Measurements from ENCODE around the gene SDCBP2.

SDCBP2 gene

GRCh38 chr20:1327827-1328679 is 886 bp downstream of the SDCBP2 start:
- DNase-seq: no peak

GRCh38 chr20:1327241-1327653 is 1.7 kb downstream of the SDCBP2 start:
- DNase-seq: peak; percentile 90 to 99

DNA sequence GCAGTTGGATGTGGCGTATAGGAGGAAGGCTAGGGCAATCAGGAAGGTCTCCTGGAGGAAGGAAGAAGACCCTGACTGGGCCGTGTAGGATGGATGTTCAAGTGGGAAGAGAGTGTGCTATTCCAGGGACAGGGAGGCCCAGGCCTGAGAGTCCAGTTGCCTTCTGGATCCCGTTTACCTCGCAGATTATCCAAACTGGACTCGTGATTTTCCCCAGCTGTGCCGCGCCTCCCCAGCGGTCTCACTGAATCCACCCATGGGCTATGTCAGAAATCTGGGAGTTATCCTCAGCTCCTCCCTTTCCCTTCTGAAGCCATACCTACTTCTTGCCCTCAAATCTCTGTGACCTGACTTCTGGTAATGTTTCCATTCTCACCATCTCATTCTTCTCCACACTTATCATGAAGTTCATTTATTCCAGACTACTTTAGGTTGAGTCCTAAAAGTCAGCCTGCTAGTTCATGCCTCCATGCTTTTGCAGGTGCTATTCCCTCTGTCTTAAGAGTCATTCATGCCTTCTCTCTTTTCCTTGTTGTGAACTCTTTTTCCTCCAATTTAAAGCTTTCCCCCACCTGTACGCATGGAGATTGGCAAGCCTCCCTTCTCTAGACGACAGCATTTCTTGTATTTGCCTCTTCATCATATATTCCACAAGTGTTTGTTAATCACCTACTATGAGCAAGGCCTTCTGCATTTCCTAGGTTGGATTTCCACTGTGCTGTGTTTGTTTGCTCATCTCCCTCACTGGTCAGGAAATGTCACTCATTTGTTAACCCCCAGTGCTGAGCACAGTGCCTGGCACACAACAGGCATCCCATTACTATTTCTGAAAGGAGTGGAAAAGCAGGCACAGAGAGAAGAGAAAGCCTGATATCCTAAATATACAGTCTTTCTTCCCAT is 2.7 kb downstream of the SDCBP2 start:
- peak; percentile 34 to 55 for DNase-seq

- peak; percentile 97 to 99 for DNase-seq
Observed at GRCh38 chr20:1325173-1326030, 3.5 kb downstream of the SDCBP2 start.

DNA sequence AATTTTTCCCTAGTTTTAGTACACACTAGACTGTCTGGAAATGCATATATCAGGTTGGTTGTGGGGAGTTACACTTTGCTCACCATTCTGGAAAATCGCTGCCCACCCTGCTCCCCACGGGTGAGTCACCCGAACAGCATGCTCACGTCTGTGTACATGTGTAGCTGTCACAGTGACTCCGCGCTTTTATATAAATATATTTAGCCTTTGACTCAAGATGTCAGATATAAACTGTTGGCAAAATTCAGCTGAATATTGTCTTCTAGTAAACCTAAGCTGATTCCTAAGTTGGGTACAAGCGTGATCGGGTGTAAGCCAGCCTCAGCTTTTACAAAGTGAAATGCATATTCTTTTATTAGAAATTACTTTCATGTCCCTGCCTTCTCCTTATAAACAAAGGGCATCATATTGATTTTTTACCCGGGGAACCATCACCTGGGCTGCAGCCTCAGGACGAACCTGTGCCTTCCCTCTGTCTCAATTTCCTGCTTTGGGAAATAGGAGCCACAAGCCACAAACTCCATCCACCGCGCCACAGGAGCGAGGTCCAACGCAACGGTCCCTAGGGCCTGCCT is 4.3 kb downstream of the SDCBP2 start:
- DNase-seq: peak; percentile 29 to 37

- DNase-seq: no peak
Observed at GRCh38 chr20:1323830-1324597, 4.9 kb downstream of the SDCBP2 start.

DNA sequence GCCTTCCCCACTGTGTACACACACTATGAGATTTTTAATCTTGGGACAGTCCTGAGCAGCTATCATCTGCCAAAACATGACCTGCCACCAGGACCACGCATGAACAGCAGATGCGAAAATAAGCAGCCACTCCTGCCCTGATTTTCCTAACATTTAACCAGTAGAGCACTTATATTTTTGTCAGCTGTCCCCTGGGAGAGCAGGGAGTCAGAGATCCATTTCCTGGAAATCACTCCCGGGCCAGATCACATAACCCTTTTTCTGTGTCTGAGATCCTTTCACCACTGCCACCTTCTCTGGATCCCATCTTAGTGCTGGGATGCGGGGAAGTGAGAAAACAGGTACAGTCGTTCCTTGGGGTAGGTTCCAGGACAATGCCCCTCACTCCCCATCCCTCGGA is 5.7 kb downstream of the SDCBP2 start:
- DNase-seq: no peak

DNA sequence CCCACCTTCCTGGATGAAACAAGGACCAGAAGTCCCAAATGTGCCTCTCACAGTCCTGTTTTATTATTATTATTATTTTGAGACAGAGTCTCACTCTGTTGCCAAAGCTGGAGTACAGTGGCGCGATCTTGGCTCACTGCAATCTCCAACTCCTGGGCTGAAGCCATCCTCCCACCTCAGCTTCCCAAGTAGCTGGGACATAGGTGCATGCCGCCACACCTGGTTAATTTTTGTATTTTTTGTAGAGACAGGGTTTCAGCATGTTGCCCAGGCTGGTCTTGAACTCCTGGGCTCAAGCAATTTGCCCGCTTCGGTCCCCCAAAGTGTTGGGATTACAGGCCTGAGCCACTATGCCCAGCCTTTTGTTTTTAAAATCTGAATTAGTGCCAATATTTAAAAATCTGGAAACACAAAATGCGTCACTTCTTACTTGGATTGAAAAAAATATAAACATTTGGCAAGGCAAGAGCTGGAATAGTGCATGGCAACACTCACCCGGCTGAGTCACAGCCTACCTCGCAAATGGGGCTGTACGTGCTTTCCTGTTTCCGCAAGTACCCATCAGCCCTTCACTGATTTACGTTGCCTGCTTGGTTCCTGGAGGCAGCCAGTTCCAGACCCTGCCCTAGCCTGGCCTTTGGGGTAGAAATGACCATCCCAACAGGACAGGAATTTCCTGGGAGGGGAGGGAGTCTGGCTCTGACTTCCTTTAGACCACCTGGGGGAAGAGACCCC is 6.3 kb downstream of the SDCBP2 start:
- peak in 1 of 2 donors; percentile 37 for DNase-seq

GRCh38 chr20:1321654-1321939 is 7.3 kb downstream of the SDCBP2 start:
- no peak for DNase-seq

DNA sequence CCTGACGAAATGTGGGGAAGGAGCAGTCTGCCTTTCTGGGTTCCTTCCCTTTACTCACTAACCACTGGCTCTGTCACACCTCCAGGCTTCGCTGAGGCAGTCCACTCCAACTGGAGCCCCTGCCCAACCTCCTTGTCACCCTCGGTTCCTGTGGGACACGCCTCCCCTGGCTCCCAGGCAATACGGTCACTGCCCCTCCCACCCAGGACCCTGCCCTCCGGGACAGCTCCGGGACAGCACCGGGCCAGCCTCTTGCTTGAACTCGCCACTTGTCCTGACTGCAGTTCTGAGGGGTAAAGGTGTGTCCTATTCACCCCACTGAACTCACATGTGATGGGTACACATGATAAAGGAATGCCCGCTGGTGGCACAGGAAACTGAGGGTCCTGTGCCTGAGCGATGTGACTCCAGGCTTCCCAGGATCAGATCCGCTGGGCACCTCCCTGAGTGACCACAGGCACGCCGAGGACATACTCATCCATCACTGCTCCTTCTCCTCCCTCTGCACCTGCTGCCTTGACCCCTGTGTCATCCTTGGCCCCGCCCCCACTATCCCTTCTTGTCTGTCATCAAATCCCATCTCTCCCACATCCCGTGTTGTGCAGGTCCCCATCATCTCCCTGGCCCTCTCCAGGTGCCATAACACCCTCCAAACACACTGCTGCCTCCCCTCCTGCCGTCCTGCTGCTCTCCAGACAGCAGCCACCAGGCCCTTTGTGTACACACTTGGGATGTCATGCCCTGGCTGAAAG is 7.9 kb downstream of the SDCBP2 start:
- no peak for DNase-seq

DNA sequence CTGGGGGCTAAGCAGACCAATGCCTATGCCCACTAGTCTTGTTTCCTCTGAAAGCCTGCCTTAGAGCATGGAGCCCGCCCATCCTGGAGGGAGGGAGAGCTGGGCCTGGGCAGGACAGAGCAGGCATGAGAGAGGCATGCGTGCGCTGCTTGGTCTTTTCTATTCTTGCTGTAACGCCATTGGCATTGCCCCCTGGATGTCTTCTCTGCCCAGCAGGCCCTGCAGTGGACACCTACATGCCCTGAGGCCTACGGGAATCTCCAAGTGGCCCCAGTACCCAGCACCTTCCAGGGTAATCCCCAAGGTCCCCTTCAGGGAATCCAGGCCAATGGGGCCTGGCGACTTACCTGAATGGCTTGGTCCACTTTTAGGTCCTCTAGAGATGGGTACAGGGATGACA is 8.9 kb downstream of the SDCBP2 start:
- no peak for DNase-seq

DNA sequence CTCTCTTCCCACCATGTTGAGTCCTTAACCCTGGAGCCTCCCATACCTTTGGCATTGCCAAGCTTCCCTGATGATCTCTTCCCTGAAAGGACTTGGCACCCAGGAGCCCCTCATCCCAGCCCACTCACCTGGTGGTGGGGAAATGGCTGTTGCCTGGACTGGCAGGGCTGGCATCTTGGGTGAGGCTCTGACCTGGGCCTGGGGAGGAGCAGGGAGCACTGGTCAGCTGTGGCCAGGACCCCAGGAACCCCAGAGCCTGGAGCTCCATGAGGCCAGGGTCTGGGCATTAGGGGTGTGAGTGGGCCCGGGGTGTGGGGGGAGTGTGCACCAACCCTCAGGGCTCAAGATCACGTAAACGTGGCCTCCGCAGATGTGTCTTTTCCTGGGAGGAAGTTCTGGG is 9.5 kb downstream of the SDCBP2 start:
- no peak for DNase-seq

DNA sequence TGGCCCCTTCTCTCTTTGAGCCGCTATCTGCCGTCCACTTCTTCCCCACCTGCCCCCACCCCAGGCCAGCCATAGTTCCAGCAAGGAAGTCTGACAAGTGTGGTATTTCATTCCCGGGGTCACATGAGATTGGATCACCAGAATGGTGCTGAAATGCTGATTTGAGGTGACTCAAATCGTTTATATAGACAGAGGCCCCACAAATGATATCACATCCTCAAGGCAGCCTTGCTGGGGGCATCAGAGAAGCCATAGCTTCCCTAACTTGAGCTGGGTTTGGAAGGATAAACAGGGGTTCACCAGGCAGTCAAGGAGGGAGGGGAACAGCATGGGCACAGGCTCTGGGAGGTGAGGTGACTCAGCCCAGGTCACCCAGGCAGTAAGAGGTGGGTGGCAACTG is 9.9 kb downstream of the SDCBP2 start:
- no peak for DNase-seq

DNA sequence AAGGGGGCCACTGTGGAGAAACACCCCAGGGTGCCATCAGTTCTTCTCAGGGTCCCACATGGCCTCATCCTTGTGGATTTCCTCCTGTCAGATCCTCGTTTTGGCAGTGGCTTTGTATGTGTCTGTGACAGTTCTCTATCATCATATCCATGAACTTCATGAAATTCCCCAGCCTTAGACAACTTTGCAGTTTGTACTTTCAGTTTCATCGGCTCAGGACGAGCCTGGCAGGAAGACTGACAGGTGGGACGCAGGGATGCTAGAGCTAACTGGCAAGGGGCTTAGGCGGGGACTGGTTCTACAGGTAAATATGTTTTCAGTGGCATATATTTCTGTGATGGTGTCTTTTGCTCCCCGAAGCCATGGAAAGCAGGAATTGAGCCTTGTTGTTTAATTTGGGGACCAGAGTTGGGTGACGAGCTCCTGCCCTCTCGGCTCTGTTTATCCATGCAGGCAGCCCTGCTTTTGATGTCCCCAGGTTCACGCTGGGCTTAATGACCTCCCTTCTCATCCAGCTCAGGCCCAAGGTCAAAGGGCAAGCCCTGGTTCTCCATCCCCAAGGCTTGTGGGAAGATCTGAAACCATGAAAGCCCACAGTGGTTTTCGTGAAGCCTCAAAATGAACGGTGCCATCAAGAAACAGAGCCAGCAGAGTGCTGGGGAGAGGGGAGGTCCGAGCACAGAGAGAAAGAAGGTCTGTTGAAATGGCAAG is 11.2 kb downstream of the SDCBP2 start:
- no peak for DNase-seq

- DNase-seq: no peak
Observed at GRCh38 chr20:1315804-1316203, 13.1 kb downstream of the SDCBP2 start.

GRCh38 chr20:1313236-1313964 is 15.5 kb downstream of the SDCBP2 start:
- DNase-seq: peak in 1 of 2 donors; percentile 76

- no peak for DNase-seq
Observed at GRCh38 chr20:1312904-1313235, 16.1 kb downstream of the SDCBP2 start.

DNA sequence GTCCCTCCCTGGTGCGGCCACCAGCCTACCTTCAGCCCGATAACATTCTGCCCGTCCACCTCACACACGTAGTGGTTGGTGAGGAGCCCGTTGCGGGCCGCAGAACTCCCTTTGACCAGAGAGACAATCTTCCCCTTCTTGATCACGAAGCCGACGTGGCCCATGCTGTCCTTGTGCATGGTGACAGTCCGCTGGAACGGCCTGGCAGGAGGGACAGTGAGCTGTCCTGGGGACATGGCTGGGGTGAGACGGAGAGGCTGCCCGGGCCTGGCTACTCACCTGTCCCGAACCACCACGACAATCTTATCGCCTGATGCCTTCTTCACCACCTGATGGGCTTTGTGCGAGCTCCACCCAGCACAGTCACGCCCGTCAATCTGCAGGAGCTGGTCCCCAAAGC is 16.6 kb downstream of the SDCBP2 start:
- no peak for DNase-seq

- no peak for DNase-seq
Observed at GRCh38 chr20:1310506-1311190, 18.3 kb downstream of the SDCBP2 start.
